Cardiac septum (tissue), 1 donor: ENCODE results near the gene POLR2B. TPM values are rescaled to one million over a fixed set of nuclear protein-coding genes. Genes with fewer than 3 reads are reported as not detected.

Experiments used
- DNase-seq: peaks from one replicate; pipeline ENCODE4 v3.0.0-alpha.2; 2020; ENCODE audit warnings: low spot score
- intact Hi-C: fragments of 100-400 bp; cut with DNase I; formaldehyde crosslinking; loops from one replicate; pipeline ENCODE4 v1.14.0; 2022
- total RNA-seq: library from RNA; stranded (reverse); fragmentation: NEBNext Ultra II Directional; extraction: Animal tissue kit (Norgen Biotek cat#: 25700); gene quantifications from one replicate; pipeline ENCODE4 v1.2.1, GENCODE V29; 2021
- donor health status: DM: no; HTN: no; CAD: no.

Gene POLR2B
- total RNA-seq, 1 donor from 2014 or later = 78.3 TPM

- intact Hi-C loops = loop anchor here (5.0 kb wide), 1 partner anchor 123 kb away; no protein-coding TSS in a partner anchor
- no peak for DNase-seq
These were observed 851 bp downstream of the POLR2B start for GRCh38 chr4:56979421-56980072.

DNA sequence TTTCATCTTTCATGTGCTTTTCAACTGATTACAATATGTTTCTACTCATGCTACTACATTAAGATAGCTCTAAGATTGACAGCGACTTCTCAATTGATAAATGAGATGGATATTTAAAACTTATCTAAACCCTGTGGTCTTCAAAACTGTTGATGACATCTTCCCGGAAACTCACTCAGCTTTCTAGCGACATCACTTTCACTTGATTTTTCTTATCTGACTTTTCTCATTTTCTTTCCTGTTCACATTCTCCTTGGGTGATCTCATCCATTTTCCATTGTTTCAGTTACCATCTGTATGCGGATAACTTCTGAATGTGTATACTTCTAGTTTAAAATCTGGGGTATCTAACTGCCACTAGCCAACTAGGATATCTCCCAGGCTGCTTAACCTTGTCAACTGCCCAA, 3.1 kb downstream of the POLR2B start:
- intact Hi-C loops = no loop called here
- DNase-seq = no peak

- intact Hi-C loops = no loop called here
- no peak for DNase-seq
These were observed 7.5 kb downstream of the POLR2B start for GRCh38 chr4:56986192-56986591.

GRCh38 chr4:56986952-56987351, 8.3 kb downstream of the POLR2B start:
- intact Hi-C loops = no loop called here
- DNase-seq = no peak

GRCh38 chr4:56990109-56990905, 11.6 kb downstream of the POLR2B start:
- DNase-seq = no peak
- intact Hi-C loops = no loop called here

GRCh38 chr4:56995525-56995924, 16.8 kb downstream of the POLR2B start:
- intact Hi-C loops = no loop called here

GRCh38 chr4:56999751-57000150, 21.1 kb downstream of the POLR2B start:
- no peak for DNase-seq
- intact Hi-C loops = no loop called here

More at GRCh38 chr4:56995525-56995924, 16.8 kb downstream of the POLR2B start:
- DNase-seq = peak; percentile 79

GRCh38 chr4:57013543-57014120, 34.9 kb downstream of the POLR2B start:
- intact Hi-C loops = no loop called here
- no peak for DNase-seq

- intact Hi-C loops = no loop called here
These were observed 40.3 kb downstream of the POLR2B start for GRCh38 chr4:57018980-57019379.

GRCh38 chr4:57020467-57021101, 41.9 kb downstream of the POLR2B start:
- intact Hi-C loops = no loop called here
- DNase-seq = no peak

More at GRCh38 chr4:57018980-57019379, 40.3 kb downstream of the POLR2B start:
- no peak for DNase-seq

DNA sequence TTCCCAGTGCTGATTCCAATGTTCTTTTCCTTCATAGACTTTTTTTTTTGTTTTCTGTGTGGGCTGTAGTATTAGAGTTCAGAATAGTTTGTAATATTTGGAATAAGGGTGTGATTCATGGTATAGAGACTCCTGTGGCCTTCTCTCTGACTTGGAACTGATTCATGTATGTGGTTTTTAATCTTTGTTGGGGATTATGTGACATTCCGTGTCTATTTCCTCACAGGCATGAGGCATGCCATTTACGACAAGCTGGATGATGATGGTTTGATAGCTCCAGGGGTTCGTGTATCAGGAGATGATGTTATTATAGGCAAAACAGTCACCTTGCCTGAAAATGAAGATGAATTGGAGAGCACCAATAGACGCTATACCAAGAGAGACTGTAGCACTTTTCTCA, 44.4 kb downstream of the POLR2B start:
- intact Hi-C loops = no loop called here
- DNase-seq = no peak

GRCh38 chr4:57034520-57034919, 55.8 kb downstream of the POLR2B start:
- no peak for DNase-seq
- intact Hi-C loops = no loop called here

DNA sequence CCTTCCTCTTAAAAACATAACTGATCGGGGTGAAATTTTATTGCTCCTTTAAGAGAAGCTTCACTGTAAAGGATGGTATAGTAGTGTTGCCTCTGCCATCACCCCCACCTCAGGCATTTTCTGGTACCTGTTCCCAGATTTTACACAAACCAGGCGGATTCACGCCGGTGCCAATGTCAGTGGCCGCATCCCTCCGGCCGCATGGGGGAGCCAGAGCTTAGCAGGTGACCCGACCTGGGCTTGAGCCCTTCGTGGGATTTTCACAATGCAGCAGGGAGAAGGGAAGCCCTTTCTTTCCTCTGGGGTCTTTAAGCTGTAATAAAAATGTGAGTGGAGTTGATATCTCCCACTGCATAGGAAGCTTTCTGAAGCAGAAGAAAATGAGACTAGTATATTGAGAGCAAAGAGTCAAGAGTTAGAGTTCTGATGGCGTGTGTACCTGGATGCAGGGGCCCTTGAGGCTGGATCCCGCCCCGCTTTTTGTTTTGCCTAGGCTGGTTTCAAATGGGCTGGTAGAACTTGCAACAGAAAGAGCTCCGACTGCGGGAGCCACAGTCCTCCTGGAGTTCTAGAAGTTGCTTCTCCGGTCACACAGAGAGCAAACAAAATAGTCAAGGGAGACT, 59.4 kb downstream of the POLR2B start:
- intact Hi-C loops = loop anchor here (2.0 kb wide), 1 partner anchor 125 kb away; no protein-coding TSS in a partner anchor

DNA sequence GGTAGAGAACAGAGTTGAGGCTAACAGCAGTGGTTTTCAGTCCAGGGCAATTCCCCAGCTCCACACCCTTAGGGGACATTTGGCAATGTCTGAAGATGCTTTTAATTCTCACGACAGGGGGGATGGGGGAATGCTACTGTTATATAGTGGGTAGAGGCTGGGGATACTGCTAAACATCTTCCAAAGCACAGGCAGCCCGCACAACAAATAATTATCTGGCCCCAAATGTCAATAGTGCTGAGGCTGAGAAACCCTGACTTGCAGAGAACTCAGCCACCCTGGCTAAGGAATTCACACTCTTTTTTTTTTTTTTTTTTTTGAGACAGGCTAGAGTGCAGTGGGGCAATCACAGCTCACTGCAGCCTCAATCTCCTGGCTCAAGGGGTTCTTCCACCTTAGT, 60.6 kb downstream of the POLR2B start:
- DNase-seq = no peak
- intact Hi-C loops = loop anchor here (2.0 kb wide), 1 partner anchor 123 kb away; no protein-coding TSS in a partner anchor

More for the DNA sequence above, 59.4 kb downstream of the POLR2B start:
- no peak for DNase-seq

GRCh38 chr4:57040510-57040909, 61.8 kb downstream of the POLR2B start:
- DNase-seq = no peak
- intact Hi-C loops = loop anchor here (5.0 kb wide), 1 partner anchor 42 kb away; no protein-coding TSS in a partner anchor

DNA sequence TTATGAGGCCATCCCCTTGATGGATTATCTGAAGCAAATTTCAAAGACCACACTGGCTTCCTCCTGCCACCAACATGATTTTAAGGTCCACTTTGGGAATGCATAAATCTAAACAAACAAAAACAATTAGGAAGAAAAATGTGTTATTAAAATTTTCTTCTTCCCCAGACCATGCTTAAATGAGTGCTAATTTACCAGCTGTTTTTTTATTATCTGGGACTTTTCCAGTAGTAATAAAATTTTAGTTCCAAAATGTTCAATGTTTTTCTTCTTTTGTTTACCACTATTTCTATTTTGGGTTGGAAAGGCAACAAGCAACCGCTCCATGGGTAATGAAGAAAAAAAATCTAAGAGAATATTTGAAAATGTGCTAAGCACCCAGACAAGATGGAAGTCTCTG, 62.3 kb downstream of the POLR2B start:
- intact Hi-C loops = loop anchor here (5.0 kb wide), 1 partner anchor 41 kb away; no protein-coding TSS in a partner anchor
- no peak for DNase-seq

- intact Hi-C loops = loop anchor here (2.0 to 5.0 kb wide), 2 partner anchors 22 to 40 kb away; no protein-coding TSS in a partner anchor
- no peak for DNase-seq
These were observed 64.0 kb downstream of the POLR2B start for GRCh38 chr4:57042711-57043169.

GRCh38 chr4:57043347-57044251, 64.9 kb downstream of the POLR2B start:
- intact Hi-C loops = loop anchor here (2.0 to 5.0 kb wide), 3 partner anchors 21 to 67 kb away; partner anchors contain the start of gene IGFBP7
- no peak for DNase-seq
